Renal cortex interstitium (tissue), 15 donors: Measurements from ENCODE around the gene KIF13A. TPM values are rescaled to one million over a fixed set of nuclear protein-coding genes. Genes with fewer than 3 reads are reported as not detected.
"Not testable (repeated sequence)": the region's sequence is repeated elsewhere in the genome, so short reads cannot be mapped to it uniquely, and the experiment has no call there.

Experiments used
- DNase-seq, 11 donors: peaks; one replicate each; pipeline ENCODE4 v3.0.0-alpha.2; 2013; ENCODE audit warnings: low read depth in 9 of 11, low spot score in 4 of 11; ENCODE audit errors: extremely low read depth in 1 of 11
- long read RNA-seq, 16 experiments: transcript quantifications; one replicate each; lab custom pipeline, GENCODE V29; 2026
- polyA plus RNA-seq, 3 donors: library from polyadenylated mRNA; unstranded; fragments of 120-200 nt; gene quantifications; one replicate each; pipeline ENCODE4 v1.2.1, GENCODE V29; 2013; ENCODE audit not compliant: insufficient read length in 3 of 3

Gene KIF13A
- 10 to 100 TPM; 34.1 to 40.0 (median 34.6) TPM for polyA plus RNA-seq
- long read RNA-seq, donor 1, partial matches to known transcripts = 6 of 6 reads
- long read RNA-seq, donor 1, other reads (novel, unspliced or antisense) = 0 of 6 reads
- long read RNA-seq, donor 2, partial matches to known transcripts = 5 of 6 reads
- long read RNA-seq, donor 2, other reads (novel, unspliced or antisense) = 0 of 6 reads
- long read RNA-seq, donor 3, transcript KIF13A-207 (3 exons, 1,330 nt) = major isoform, 7 of 7 reads
- long read RNA-seq, donor 3, partial matches to known transcripts = 0 of 7 reads
- long read RNA-seq, donor 3, other reads (novel, unspliced or antisense) = 0 of 7 reads
- long read RNA-seq, donor 4, partial matches to known transcripts = 0 of 3 reads
- long read RNA-seq, donor 4, other reads (novel, unspliced or antisense) = 0 of 3 reads
- long read RNA-seq, donor 5 = 0 reads
- long read RNA-seq, donor 6 = 0 reads
- long read RNA-seq, donor 7, partial matches to known transcripts = 0 of 1 reads
- long read RNA-seq, donor 7, other reads (novel, unspliced or antisense) = 0 of 1 reads
- long read RNA-seq, donor 8 = 0 reads
- long read RNA-seq, donor 9, partial matches to known transcripts = 0 of 2 reads
- long read RNA-seq, donor 9, other reads (novel, unspliced or antisense) = 0 of 2 reads
- long read RNA-seq, donor 10 = 0 reads
- long read RNA-seq, donor 11, partial matches to known transcripts = 11 of 15 reads
- long read RNA-seq, donor 11, other reads (novel, unspliced or antisense) = 0 of 15 reads
- long read RNA-seq, donor 12 = 0 reads
- long read RNA-seq, donor 13 = 0 reads
- long read RNA-seq, donor 14, partial matches to known transcripts = 10 of 10 reads
- long read RNA-seq, donor 14, other reads (novel, unspliced or antisense) = 0 of 10 reads
- long read RNA-seq, donor 15, partial matches to known transcripts = 0 of 3 reads
- long read RNA-seq, donor 15, other reads (novel, unspliced or antisense) = 0 of 3 reads
- long read RNA-seq, donor 16, partial matches to known transcripts = 5 of 7 reads
- long read RNA-seq, donor 16, other reads (novel, unspliced or antisense) = 0 of 7 reads

- DNase-seq = peak in 4 of 11 donors; percentile 31 to 38 (median 36)
Observed at GRCh38 chr6:17987447-17987696, at the start of gene KIF13A. Gene KIF13A (minus strand): TSS chr6:17987635. CDS start chr6:17987463, 172 bp downstream.

DNA sequence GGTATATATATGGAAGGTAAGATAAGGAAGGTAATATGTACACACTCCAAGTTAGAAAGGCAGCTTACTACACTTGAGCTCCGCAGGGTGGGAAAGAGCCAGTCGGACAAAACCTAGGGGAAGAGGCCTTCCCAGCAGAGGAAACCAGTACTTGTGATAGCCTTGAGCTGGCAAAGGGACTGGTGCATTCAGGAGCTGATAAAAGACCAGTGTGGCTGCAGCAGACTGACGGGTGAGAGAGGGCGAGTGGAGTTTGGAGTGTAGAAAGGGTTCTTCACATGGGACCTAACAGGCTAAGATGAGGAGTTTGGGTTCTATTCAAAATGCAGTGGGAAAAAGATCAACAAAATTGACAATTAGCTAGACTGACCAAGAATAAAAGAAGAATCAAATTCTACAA is 49.3 kb upstream of the KIF13A start:
- DNase-seq = no peak

DNA sequence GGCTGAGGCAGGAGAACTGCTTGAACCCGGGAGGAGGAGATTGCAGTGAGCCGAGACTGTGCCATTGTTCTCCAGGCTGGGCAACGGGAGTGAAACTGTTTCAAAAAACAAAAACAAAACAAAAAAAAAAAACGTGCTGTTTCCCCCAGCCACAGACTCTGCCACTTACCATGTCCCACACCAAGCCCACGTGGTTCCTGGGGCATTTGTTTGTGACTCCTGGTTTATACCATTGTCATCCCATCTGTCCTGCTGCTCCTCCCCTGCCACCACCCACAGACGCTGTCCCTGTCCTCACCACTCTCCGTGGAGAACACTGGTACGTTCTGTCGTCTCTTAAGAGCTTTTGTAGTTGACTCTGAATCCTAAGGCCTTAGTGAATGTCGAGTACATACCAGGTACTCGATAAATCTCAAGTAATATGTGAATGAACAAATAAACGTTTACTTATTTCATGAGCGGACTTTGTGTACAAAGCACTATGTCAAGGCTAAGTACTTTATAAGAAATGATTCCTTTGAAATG is 48.0 kb upstream of the KIF13A start:
- DNase-seq = no peak

DNA sequence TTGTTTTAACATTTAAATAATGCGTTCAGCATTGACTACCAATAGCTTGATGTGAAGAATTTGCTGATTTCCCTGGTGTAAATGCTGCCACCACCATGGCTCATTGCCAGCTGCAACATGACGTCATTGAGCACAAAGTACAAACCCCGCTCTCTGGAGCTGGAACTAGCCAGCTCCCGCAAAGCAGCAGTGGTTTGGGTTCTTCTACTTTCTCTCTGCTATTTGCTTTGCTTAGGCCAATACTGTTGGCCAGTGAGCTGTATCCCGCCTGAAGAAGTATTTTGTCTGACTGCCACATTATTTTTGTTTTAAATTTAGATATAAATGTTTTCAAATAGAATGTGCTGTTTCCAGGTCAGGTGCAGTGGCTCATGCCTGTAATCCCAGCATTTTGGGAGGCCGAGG is 47.4 kb upstream of the KIF13A start:
- DNase-seq = no peak

DNA sequence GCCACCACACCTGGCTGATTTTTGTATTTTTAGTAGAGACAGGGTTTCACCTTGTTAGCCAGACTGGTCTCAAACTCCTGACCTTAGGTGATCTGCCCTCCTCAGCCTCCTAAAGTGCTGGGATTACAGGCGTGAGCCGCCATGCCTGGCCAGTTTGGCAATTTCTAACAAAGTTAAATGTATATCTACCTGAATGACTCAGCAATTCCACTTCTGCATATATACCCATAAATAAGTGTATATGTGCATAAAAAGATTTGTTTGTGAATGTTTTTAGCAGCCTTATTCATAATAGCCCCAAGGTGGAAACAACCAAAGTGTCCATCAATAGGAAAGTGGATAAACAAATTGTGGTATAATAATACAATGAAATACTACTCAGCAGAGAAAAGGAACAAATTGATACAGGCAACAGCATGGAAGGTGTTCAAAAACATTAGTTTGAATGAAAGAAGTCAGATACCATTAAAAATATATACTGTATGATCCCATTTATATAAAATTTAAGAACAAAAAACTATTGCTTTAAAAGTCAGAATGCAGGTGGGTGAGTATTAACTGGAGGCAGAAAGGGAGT is 44.3 kb upstream of the KIF13A start:
- DNase-seq = no peak

DNA sequence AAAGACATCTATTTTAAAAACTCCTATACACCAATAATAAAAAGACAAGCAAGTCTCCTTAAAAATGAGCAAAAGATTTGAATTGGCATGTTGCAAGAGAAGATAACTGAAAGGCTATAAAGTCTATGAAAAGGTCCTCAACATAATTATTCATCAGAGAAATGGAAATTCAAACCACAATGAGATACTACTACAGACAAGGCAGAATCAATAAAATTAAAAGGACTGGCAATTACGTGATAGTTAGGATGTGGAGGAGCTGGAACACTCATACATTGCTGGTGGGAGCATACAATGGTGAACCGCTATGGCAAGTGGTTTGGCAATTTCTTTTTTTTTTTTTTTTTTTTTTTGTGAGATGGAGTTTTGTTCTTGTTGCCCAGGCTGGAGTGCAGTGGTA is 43.8 kb upstream of the KIF13A start:
- DNase-seq = no peak

- no peak for DNase-seq
Observed at GRCh38 chr6:18028332-18028731, 40.9 kb upstream of the KIF13A start.

DNA sequence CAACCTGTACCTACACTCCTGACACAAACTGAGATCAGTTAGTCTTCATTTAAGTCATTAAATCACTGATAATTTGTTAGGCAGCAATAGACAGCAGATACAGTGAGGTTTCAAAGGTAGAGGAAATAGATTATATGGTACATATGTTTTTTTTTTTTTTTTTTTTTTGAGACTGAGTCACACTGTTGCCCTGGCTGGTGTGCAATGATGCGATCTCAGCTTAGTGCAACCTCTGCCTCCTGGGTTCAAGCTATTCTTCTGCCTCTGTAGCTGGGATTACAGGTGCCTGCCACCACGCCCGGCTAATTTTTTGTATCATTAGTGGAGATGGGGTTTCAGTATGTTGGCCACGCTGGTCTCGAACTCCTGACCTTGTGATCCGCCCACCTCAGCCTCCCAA is 38.2 kb upstream of the KIF13A start:
- no peak for DNase-seq

DNA sequence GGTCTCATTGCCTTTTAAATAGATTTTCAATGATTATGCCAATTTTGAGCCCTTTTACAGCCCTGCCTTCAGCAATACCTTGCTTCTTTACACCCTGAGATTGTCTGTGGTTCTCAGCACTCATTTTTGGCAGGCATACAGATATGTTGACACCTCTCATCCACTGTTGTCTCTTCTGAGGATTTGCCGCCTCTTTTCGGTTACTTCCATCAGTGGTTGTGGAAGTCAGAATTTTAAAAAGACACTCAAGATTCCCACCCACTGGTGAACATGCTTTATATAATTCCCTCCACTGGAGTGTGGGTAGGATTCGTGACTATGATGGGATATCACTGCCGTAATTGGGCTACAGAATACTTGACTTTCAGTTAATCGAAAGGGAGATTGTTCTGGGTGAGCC is 37.4 kb upstream of the KIF13A start:
- DNase-seq = no peak

GRCh38 chr6:18023891-18024290 is 36.5 kb upstream of the KIF13A start:
- DNase-seq = no peak

DNA sequence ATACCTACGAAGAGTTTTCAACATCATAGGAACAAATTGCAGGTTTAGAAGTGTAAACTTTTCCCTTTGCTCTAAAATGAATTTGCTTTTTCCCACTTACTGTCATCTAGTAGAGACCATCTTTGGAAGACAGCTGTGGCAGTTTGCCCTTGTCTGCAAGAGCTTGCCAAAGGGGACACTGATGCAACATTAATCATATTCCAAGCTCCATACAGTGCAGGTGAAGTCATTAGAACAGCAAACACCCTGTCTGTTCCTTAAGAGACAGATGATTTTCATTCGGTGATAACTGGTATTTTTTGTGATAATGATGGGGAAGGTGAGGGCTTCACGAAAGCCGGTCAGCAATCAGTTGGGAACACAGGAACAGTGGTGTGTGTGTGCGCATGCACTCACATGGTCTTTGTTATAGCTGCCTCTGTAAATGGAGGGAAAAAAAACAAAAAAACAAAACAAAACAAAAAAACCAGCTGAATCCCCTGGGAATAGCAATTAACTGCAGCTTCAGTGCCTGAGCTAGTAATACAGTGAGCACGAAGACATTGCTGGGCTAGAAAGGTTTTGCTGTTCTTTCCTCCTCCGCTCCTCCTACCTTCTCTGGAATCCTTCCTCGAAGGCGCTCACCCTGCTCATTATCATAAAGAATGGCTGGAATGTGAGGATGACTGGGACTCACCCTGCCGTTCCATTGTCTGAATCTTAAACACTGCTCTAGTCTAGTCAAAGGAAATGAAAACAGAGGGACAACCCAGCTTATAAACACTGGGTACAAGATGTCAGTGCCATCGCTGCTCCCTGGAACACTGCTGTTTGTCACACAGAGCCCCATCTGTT is 35.2 kb upstream of the KIF13A start:
- peak in 3 of 11 donors; percentile 26 to 70 (median 36) for DNase-seq

- DNase-seq = no peak
Observed at GRCh38 chr6:18021166-18021850, 33.9 kb upstream of the KIF13A start.

- not testable (repeated sequence) for DNase-seq
Observed at GRCh38 chr6:18020545-18020944, 33.1 kb upstream of the KIF13A start.

DNA sequence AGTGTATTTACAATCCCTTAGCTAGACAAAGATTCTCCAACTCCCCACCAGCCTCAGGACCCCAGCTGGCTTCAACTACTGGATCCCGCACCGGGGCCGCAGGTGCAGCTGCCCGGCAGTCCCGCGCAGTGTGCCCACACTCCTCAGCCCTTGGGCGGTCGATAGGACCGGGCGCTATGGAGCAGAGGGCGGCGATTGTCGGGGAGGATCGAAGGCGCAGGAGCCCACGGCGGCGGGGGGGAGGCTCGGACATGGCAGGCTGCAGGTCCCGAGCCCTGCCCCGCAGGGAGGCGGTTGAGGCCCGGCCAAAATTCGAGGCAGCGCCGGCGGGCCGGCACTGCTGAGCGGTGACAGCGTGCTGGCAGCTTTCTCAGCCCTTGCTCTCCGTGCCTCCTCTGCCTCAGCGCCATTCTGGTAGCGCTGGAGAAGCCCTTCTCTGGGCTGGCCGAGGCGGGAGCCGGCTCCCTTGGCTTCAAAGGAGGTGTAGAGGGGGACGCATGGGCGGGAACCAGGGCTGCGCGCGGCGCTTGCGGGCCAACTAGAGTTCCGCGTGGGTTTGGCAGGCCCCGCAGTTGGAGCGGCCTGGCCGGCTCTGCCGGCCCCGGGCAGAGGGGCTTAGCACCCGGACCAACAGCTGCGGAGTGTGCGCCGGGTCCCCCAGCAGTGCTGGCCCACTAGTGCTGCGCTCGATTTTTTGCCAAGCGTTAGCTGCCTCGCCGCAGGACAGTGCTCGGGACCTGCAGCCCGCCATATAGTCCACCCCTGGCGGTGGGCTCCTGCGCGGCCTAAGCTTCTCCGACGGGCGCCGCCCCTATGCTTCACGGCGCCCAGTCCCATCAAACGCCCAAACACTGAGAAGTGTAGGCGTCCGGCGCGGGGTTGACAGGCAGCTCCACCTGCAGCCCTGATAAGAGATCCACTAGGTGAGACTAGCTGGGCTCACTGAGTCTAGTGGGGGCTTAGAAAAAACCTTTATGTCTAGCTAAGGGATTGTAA is 32.4 kb upstream of the KIF13A start:
- no peak for DNase-seq

DNA sequence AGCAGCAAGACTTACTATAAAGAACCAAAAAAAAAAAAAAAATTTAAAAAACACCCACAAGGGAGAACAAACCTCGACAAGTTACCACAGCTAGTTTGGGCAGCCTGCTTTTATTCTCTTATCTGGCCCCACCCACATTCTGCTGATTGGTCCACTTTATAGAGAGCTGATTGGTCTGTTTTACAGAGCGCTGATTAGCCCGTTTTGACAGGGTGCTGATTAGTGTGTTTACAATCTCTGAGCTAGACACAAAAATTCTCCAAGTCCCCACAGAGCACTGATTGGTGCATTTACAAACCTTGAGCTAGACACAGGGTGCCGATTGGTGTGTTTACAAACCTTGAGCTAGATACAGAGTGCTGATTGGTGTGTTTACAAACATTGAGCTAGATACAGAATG is 31.7 kb upstream of the KIF13A start:
- DNase-seq = not testable (repeated sequence)

- no peak for DNase-seq
Observed at GRCh38 chr6:18016698-18017097, 29.3 kb upstream of the KIF13A start.

DNA sequence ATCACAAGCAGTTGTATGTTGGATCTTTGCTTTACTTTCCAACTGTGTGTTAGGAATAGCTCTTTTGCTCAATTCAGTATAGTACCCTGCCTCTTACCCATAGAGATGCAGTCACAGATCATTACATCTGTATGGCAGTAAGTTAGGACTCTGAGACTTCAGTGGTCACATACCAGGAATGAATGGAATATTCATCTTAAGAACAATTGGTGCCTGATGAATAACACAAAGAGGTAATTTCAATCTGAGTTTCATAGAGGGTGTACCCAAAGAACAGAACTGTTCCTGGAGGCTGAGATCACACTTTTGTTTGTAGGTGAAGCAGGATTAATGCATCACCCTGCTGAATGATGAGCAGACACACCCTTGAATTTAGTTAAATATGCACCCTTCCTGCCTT is 28.7 kb upstream of the KIF13A start:
- no peak for DNase-seq
